Measurements from ENCODE around the gene DNM2.

GRCh38 chr19:10758978-10759377 lies 41.1 kb downstream of the DNM2 start:
- TF ChIP-seq CTCF (IDR thresholded peaks at IDR 0.05; ENCODE audit: low read length): no peak
- no peak for TF ChIP-seq EZH2phosphoT487 (IDR thresholded peaks at IDR 0.05; ENCODE audit: low read length)
- TF ChIP-seq EZH2 (optimal IDR thresholded peaks at IDR 0.05; ENCODE audit: low read depth, low read length): no peak
